PC-9 (cell line): ENCODE data around the gene MET.

Experiments
- CTCF ChIP-seq: fragments of 200-600 bp; sonication (generic); conservative IDR thresholded peaks from 2 replicates; pipeline ENCODE4 v1.6.1; 2017; ENCODE audit warnings: mixed run types, antibody characterized with exemption, mild to moderate bottlenecking, moderate library complexity
- EZH2 ChIP-seq: fragments of 200-600 bp; sonication (generic); IDR thresholded peaks from 2 replicates; pipeline ENCODE4 v1.8.0; 2017; ENCODE audit warnings: antibody characterized with exemption, low read depth

DNA sequence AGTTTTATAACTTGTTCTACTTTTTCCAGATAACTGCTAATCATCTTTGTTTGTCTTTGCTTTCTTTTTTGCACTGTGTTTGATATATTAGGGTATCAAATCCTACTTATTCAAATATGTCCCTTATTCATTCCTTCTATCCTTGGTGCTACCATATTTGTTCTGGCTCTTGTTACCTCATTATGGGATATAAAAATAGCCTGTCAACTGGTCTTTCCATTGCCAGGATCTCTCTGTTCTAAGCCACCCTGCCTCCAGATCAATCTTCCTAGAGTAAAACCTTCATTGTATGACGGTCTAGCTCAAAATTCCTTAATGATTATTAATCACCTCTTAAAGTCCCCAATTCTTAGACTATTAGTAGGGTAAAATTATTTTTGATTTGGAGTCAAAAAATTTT lies 25.2 kb downstream of the MET start:
- TF ChIP-seq CTCF (no peak), EZH2 (no peak)
